Muscle of leg (tissue), 11 donors: Measurements from ENCODE around the gene IDH2. TPM values are rescaled to one million over a fixed set of nuclear protein-coding genes. Genes with fewer than 3 reads are reported as not detected.

Source experiments
- DNase-seq: peaks from one replicate; pipeline ENCODE4 v3.0.0; 2013
- H3K27ac ChIP-seq: one replicate; pipeline ENCODE4 v1.5.1; 2013; ENCODE audit warnings: mild to moderate bottlenecking, low read length, control low read depth
- H3K27me3 ChIP-seq: one replicate; pipeline ENCODE4 v1.6.1; 2013; ENCODE audit warnings: low read length; ENCODE audit not compliant: control insufficient read depth, insufficient read depth
- H3K36me3 ChIP-seq: one replicate; pipeline ENCODE4 v1.6.1; 2013; ENCODE audit warnings: low read length; ENCODE audit not compliant: control insufficient read depth, insufficient read depth
- H3K4me1 ChIP-seq: one replicate; pipeline ENCODE4 v1.6.1; 2013; ENCODE audit warnings: low read length; ENCODE audit not compliant: control insufficient read depth, insufficient read depth
- H3K4me3 ChIP-seq: one replicate; pipeline ENCODE4 v1.5.1; 2013; ENCODE audit warnings: low read length, control low read depth
- H3K9me3 ChIP-seq: replicated peaks from 2 replicates; pipeline ENCODE4 v1.6.1; 2013; ENCODE audit warnings: low read depth, low read length; ENCODE audit not compliant: control insufficient read depth
- WGBS: methylation state at CpG from one replicate; pipeline ENCODE4 v1.1.5; 2013; ENCODE audit warnings: missing lambda C conversion rate; ENCODE audit not compliant: insufficient coverage; 5-methylcytosine and 5-hydroxymethylcytosine counted together
- polyA plus RNA-seq, 8 donors: library from polyadenylated mRNA; unstranded; fragments of 120-200 nt; gene quantifications; one replicate each; pipeline versions ENCODE4 v1.2.1 to v1.2.3, GENCODE V29; 2013; ENCODE audit warnings: inconsistent platforms in 1 of 8, low replicate concordance in 1 of 8; ENCODE audit not compliant: insufficient read length in 8 of 8, insufficient read depth in 1 of 8
- total RNA-seq: library from RNA; stranded (reverse); fragments of 120-200 nt; gene quantifications from one replicate; pipeline ENCODE4 v1.2.4, GENCODE V29; 2013

IDH2 gene
- total and polyA plus RNA-seq, 9 donors: 215 to 286 (median 259) TPM

- H3K27me3 ChIP-seq: no peaks in the 10 kb centered on the region
- WGBS: 88% methylated on average over 7 of the region's 20 CpGs
- no peak overlapping the region for H3K27ac ChIP-seq
- DNase-seq: no peak
- no peak overlapping the region for H3K4me3 ChIP-seq
- peaks cover 3% of the 10 kb centered on the region for H3K4me1 ChIP-seq
- peaks cover 82% of the 10 kb centered on the region for H3K36me3 ChIP-seq
- H3K9me3 ChIP-seq: no peaks in the 10 kb centered on the region
These were observed 14.7 kb downstream of the IDH2 start for GRCh38 chr15:90087454-90088154.

GRCh38 chr15:90086868-90087268 lies 15.4 kb downstream of the IDH2 start:
- Histone ChIP-seq H3K27me3 (no peaks in the 10 kb centered on the region), H3K4me3 (no peak overlapping the region), H3K27ac (no peak overlapping the region), H3K4me1 (peaks cover 5% of the 10 kb centered on the region), H3K36me3 (peaks cover 87% of the 10 kb centered on the region), H3K9me3 (no peaks in the 10 kb centered on the region)
- 93% methylated on average over 7 of the region's 7 CpGs for WGBS
- DNase-seq: no peak

GRCh38 chr15:90085565-90085964 lies 16.7 kb downstream of the IDH2 start:
- H3K27ac ChIP-seq: no peak overlapping the region
- H3K27me3 ChIP-seq: no peaks in the 10 kb centered on the region
- no peaks in the 10 kb centered on the region for H3K9me3 ChIP-seq
- H3K4me1 ChIP-seq: peaks cover 2% of the 10 kb centered on the region
- no peak overlapping the region for H3K4me3 ChIP-seq
- peaks cover 90% of the 10 kb centered on the region for H3K36me3 ChIP-seq
- 84% methylated on average over 3 of the region's 3 CpGs for WGBS
- DNase-seq: no peak

- no peak for DNase-seq
- Histone ChIP-seq H3K9me3 (no peaks in the 10 kb centered on the region), H3K4me1 (peaks cover 2% of the 10 kb centered on the region), H3K27ac (no peak overlapping the region), H3K4me3 (no peak overlapping the region), H3K36me3 (peaks cover 90% of the 10 kb centered on the region), H3K27me3 (no peaks in the 10 kb centered on the region)
- 84% methylated on average over 13 of the region's 18 CpGs for WGBS
These were observed 17.3 kb downstream of the IDH2 start for GRCh38 chr15:90084876-90085423.

GRCh38 chr15:90083954-90084607 lies 18.2 kb downstream of the IDH2 start:
- Histone ChIP-seq H3K27me3 (no peaks in the 10 kb centered on the region), H3K4me1 (peaks cover 2% of the 10 kb centered on the region), H3K9me3 (no peaks in the 10 kb centered on the region), H3K4me3 (no peak overlapping the region), H3K36me3 (peaks cover 90% of the 10 kb centered on the region), H3K27ac (no peak overlapping the region)
- WGBS: 75% methylated on average over 3 of the region's 14 CpGs
- DNase-seq: no peak

GRCh38 chr15:90083419-90083818 lies 18.8 kb downstream of the IDH2 start:
- DNase-seq: no peak
- no peaks in the 10 kb centered on the region for H3K27me3 ChIP-seq
- H3K4me1 ChIP-seq: peaks cover 2% of the 10 kb centered on the region
- peaks cover 92% of the 10 kb centered on the region for H3K36me3 ChIP-seq
- no peak overlapping the region for H3K4me3 ChIP-seq
- H3K9me3 ChIP-seq: no peaks in the 10 kb centered on the region
- 94% methylated on average over 2 of the region's 5 CpGs for WGBS
- H3K27ac ChIP-seq: no peak overlapping the region

- no peak for DNase-seq
- 35% methylated on average over 7 of the region's 9 CpGs for WGBS
- Histone ChIP-seq H3K27ac (no peak overlapping the region), H3K4me1 (peaks cover 2% of the 10 kb centered on the region), H3K9me3 (no peaks in the 10 kb centered on the region), H3K27me3 (no peaks in the 10 kb centered on the region), H3K36me3 (peaks cover 84% of the 10 kb centered on the region), H3K4me3 (no peak overlapping the region)
These were observed 20.0 kb downstream of the IDH2 start for GRCh38 chr15:90082140-90082715.

GRCh38 chr15:90080818-90081393 lies 21.4 kb downstream of the IDH2 start:
- DNase-seq: no peak
- Histone ChIP-seq H3K4me3 (no peak overlapping the region), H3K36me3 (peaks cover 75% of the 10 kb centered on the region), H3K4me1 (peaks cover 3% of the 10 kb centered on the region), H3K27ac (no peak overlapping the region), H3K9me3 (no peaks in the 10 kb centered on the region), H3K27me3 (no peaks in the 10 kb centered on the region)
- WGBS: 55% methylated on average over 5 of the region's 11 CpGs

GRCh38 chr15:90080458-90080755 lies 21.9 kb downstream of the IDH2 start:
- H3K9me3 ChIP-seq: no peaks in the 10 kb centered on the region
- 65% methylated on average over 7 of the region's 9 CpGs for WGBS
- H3K27ac ChIP-seq: no peak overlapping the region
- H3K4me3 ChIP-seq: no peak overlapping the region
- peaks cover 74% of the 10 kb centered on the region for H3K36me3 ChIP-seq
- no peaks in the 10 kb centered on the region for H3K27me3 ChIP-seq
- H3K4me1 ChIP-seq: peaks cover 8% of the 10 kb centered on the region
- no peak for DNase-seq
